Measurements from ENCODE around the gene TACR1.

DNA sequence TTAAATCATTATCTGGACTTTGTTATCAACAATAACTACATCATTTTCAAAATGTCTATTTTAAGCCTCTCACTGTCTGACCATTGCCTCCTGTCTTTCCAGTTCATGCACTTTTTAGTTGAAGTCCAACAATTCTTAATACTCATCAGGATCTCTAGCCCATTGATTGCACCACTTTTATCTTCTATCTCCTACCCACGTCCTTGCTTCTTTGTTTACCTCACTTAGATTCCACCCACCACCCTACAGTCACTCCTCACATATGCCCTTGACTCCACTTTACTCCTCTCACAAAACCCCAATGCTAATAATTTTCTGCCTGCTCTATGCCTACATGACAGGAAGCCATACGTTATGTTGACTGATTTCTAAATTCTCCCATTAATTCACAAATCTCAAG lies 21.9 kb downstream of the TACR1 start:
- TF ChIP-seq CTCF (IDR thresholded peaks at IDR 0.05) (no peak), ZFX (IDR thresholded peaks at IDR 0.05; ENCODE audit: borderline replicate concordance) (no peak)
